GM19438 (cell line): Measurements from ENCODE around the gene GRK5.
"Not testable (repeated sequence)": the region's sequence is repeated elsewhere in the genome, so short reads cannot be mapped to it uniquely, and the experiment has no call there.

Experiments used
- ATAC-seq: cut with Tn5 transposase; IDR thresholded peaks from one replicate; pipeline ENCODE4 v1.9.1; 2021; ENCODE audit warnings: low read depth; ENCODE audit not compliant: unreplicated experiment

GRK5 gene

DNA sequence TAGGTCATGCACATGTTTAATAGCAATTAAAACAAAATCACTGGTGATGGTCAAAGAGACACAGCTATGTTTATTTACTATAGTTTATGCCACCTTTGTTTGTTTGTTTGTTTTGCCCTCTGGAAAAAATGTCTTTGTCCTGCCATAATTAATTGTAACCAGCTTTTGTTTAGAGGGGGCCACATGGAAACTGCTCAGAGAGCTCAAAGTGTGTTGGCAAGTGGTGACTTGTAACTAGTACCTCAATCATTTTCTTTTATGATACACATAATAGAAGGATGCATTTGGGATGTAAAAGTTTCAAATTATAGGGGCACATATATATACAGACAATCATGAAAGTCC is 40.2 kb downstream of the GRK5 start:
- no peak for ATAC-seq

DNA sequence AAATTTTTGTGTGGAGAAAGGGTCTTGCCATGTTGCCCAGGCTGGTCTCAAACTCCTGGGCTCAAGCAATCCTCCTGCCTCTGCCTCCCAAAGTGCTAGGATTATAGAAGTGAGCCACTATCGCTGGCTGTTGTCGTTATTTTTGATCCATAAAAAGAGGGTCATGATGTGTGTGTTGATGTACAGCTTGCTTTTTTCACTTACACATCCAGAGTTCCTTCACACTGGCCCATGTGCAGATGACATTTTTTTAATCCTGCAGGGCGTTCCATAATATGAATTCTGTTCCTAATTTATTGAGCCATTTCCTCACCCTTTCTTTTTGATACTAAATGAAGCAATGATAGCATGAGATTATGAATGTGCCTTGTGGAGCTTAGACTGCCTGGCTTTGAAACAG is 40.8 kb downstream of the GRK5 start:
- ATAC-seq: no peak

DNA sequence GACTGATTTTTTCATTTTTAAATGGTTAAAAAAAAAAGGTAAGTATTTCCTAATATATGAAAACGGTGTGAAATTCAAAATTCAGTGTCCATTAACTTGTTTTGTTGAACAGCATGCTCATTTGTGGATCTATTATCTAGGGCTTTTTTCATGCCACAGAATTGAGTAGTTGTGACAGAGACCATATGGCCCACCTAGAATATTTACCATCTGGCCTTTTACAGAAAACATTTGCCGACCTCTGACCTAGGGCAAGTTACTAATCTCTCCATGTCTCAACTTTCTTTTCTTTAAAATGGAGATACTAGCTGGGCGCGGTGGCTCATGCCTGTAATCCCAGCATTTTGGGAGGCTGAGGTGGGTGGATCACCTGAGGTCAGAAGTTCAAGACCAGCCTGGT is 41.3 kb downstream of the GRK5 start:
- ATAC-seq: no peak

DNA sequence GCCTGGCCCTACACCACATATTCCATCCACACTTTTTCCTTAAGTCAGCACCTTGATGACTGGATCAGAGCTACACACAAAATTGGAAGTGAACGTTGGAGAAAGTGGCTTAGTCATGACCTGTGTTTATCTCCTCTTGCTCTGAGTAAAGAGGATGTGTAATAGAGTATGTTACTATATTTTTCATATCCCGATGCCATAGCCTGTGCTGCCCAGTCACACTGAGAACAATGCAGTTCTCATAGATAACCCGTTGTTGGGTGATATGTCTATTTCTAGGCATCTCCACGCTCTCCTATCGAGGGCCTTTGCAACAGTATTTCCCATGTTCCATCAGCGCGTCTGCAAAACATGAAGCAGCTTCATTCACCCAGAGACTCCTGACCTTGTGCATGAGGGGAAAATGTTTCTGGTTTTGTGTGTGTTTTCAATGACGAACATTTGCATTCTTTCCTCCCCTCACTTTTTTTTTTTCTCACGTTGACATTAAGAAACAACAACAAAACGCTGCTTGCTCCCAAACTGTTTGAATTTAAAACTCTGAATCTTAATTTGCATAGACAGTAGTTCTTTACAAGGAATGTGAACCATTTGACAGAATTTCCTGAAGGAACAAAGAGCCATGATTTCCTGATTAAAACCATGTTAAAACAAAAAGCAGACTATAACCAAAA is 43.4 kb downstream of the GRK5 start:
- ATAC-seq: no peak

DNA sequence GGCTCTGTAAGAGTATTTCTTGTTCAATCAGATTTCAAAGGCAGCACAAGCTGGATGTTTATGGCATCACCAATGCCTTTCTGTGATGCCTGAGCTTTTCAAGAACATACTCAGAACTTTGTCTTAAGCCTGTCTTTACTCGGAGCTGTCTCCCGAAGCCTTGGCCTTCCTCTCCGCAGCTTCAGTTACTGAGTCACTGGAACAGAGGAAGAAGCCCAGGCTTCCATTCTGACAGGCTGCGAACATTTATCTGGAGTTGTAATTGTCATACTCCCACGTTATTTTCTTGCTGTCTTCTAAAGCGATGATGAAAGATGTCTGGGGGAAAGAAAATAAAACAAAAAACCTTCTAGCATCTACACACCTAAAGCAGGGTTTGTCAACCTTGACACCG is 43.9 kb downstream of the GRK5 start:
- ATAC-seq: no peak

DNA sequence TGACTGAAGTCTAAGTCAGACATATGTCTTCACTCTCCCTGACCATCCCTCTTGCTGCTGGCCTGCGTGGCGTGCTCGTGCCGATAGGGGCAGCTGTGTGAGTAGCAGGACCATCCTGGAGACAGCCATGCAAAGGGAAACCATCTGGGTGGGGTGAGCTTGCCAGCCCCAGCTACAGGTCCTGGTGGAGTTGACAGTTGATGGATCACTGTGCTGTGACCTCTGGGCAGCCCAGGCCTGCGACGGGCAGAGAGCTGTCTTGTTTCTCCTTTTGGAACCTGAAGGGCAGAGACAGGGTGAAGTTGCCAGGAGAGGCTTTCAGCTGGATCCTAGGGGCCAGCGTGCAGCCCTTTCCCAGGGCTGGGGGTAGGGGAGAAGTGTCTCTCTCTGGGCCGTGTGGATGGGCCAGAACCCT is 44.7 kb downstream of the GRK5 start:
- no peak for ATAC-seq

DNA sequence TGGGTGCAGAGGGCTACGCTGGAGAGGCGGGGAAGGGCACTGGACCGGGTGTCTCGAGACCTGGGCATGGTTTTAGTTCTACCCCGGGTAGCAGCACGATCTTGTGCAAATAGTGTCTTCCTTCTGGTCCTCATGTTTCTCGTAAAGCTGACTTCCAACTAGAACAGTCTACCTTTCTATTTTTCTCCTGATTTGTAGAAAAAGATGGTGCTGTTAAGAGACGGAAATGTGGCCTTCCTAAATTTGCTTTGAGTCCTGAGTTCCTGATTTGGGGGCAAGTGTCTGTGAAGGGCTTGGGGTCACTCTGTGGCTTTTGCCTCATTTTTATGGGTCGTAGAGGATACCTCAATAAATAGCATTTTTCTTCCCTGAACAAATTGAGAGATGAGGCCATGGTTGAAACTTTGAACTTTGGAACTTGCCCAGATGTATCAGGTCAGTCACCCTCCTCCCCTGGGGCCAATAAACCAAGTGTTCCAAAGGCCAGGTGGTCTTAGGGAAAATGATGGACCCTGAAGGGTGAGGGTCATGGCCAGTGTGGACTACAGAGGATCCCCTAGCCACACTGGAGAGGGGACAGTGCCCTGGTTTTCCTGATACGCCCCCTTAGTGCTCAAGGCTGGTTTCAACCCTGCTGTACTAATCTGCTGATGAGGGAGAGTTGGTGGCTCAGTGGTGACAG is 45.2 kb downstream of the GRK5 start:
- no peak for ATAC-seq

DNA sequence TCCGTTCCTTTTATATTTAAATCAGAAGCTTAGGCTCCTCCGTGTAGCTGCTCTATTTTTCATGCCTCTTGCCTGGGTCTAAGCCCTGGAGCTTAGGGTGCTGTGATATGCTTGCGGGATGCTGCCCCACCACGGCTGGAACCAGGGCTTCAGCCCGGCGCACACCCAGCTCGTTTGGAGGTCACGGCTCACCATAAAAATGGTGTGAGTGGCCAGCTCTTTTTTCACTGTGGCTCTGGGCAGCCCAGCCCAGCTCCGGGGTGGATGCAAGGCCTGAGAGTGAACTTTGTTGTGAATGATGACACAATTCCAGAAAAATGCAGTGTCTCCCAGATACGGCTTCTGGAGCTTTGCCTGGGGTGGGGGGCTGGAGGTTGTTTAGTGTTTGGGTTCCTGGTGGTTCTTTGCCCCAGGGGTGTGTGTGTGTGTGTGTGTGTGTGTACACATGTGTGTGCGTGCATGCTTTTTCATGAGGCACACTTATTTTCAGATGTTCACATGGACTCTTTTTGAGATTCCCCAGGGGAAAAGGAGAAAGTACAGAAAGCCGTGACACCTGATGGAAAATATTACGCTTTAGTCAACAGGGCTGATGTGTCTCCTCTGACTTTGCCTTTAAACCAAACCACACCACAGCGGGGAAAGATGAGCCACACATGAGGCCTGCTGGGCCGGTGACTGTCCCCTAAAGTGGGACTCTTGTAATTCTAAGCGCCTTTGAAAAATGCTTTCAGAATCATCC is 46.2 kb downstream of the GRK5 start:
- no peak for ATAC-seq

DNA sequence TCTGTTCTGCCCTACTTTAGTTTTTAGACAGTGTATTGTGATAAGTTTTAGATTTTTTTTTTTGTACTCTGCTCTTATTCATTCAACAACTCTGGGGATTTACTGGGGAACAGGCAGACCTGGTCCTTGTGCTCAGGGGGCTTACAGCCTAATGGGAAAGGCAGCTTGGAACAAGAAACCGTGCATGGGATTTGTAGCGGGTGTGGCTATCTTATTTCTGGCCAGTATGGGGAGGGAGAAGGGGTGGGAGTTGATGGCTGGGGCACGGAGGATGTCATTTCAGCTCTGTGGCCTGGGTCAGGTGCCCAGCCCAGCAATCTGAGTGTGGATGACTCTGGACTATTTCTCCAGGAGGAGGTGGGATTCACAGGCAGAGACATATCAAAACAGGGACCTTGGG is 47.0 kb downstream of the GRK5 start:
- ATAC-seq: no peak

DNA sequence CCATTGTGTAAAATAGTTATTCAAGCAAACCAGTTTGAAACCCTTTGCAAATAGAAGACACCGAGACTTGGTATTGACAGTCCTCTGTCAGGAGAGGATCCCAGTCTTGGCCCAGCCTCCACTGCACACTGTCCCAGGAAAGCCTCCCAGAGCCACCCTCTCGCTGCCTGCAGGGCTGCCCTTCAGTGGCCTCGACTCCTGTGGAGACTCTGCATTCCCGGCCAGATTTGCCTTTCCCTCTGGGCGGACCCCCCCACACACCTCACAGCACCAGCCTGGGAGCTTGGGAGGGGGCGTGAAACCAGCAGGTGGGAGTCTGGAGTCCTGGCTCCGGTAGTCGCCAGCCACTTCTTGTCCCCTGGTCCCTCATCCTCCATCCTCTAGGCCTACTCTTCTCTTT is 48.7 kb downstream of the GRK5 start:
- ATAC-seq: no peak

DNA sequence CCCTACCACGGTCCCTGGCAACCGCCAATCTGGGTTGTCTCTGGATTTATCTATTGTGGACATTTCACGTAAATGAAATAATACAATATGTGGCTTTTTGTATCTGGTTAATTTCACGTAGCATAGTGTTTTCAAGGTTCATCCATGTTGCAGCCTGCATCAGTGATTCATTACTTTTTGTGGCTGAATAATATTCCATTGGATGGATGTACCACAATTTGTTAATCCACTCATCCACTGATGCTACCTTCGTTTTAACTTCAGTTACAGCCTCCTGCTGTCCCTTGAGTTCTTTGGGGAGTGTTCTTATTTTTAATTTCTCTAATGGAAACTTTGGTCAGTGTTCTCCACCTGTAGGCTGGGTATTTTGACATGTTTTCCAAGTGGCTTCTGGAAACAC is 49.5 kb downstream of the GRK5 start:
- no peak for ATAC-seq

DNA sequence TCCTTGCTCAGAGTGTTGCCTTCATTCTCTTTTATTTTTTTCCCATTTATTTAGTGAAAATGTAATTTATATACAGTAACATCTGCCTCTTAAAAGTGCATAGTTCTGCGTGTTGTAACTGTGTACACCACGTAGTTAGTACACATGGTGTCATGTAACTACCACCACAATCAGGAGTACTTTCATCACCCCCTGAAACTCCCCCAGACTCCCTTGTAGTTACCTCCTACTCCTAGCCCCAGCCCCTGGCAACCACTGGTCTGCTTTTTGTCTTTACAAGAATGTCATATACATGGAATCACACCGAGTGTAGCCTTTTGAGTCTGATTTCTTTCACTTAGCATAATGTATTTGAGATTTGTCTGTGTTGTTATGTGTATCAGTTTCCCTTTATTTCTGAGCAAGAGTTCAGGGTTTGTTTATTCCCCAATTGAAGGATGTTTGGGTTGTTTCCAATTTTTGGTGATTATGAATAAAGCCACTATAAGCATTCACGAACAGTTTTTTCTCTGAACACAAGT is 50.6 kb downstream of the GRK5 start:
- no peak for ATAC-seq

DNA sequence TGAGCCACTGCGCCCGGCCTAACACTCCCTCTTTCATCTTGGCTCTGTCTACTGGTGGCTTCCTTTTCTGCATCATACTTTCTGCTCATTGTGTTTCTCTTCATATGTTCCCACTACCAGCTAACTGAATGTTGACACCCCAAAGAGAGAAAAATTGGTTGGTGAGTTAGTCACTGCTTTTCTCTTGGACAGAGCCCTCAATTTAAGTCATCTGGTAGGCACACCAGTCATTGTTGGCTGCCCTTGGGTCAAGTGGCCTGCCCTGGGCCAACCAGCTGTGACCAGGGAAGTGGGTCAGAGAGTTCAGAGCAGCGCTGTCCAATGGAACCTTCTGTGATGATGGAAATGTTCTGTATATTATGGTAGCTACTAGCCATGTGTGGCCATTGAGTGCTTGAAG is 52.0 kb downstream of the GRK5 start:
- ATAC-seq: no peak

DNA sequence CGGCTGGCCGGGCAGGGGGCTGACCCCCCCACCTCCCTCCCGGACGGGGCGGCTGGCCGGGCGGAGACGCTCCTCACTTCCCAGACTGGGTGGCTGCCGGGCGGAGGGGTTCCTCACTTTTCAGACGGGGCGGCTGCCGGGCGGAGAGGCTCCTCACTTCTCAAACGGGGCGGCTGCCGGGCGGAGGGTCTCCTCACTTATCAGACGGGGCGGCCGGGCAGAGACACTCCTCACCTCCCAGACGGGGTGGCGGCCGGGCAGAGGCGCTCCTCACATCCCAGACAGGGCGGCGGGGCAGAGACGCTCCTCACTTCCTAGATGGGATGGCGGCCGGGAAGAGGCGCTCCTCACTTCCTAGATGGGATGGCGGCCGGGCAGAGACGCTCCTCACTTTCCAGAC is 53.6 kb downstream of the GRK5 start:
- not testable (repeated sequence) for ATAC-seq

DNA sequence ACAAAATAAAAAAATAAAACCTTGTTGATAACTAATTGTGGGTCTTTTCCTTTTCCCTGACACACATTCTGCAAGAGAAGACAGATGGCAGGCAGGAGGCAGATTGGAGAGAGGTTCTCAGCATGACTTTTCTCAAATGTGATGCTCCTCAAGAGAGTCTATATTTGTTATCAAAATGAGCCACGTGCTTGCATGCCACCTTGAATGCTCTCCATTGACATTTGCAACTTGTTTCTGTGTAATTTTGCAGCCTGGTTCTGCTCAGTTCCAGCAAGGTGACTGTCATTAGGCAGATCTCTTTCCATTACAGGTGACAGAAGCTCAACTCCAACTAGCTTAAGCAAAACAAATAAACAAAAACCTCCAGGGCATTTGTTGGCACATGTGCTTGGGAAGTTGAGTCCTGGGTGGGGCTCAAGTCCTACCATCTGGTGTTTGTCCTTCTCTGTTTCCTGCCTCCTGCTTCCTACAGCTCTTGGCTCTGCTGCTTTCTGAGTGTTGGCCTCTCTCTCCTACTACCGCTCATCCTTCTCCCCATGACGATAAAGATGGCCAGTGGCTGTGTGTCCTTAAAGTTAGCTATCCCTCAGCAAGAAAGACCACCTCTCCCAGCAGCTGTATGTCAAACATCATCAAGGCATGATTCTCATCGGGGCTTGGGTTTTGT is 56.7 kb downstream of the GRK5 start:
- no peak for ATAC-seq

DNA sequence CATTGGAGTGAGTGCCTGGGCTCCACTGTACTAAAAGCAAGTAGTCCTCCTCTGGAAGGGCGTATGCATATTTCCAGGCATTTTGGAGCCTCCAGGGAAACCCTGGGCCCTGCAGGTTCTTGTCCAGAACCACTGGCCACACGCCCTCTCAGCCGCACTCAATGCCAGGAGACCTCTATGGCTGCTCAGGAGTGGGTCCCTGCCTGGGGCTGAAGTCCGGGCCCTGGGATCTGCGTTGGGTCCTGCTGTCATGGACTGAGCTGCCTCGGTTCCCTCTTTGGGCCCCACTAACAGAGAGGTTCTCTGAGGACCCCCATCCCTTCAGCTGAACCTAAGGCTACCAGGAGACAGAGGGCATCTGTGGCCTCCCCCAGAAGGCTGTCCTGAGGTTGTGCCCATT is 58.3 kb downstream of the GRK5 start:
- ATAC-seq: no peak

DNA sequence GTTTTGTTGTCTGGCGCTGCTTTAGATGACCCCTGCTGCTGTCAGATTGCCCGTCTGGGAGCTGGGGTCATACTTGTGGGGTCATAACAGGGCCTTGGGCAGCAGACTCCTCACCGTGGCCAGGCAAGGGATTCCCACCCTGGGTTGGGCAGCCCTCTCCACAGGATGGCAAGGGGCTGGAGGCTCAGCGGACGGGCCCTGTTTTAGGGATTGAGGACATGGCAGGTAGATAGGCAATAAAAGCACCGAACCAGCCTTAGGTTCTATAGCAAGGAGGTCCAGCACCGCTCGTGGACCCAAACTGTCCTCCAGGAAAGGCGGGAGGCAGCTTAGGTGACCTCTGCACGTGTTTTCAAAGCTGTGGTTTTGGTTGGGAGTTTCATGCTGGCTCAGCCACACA is 60.0 kb downstream of the GRK5 start:
- ATAC-seq: no peak

DNA sequence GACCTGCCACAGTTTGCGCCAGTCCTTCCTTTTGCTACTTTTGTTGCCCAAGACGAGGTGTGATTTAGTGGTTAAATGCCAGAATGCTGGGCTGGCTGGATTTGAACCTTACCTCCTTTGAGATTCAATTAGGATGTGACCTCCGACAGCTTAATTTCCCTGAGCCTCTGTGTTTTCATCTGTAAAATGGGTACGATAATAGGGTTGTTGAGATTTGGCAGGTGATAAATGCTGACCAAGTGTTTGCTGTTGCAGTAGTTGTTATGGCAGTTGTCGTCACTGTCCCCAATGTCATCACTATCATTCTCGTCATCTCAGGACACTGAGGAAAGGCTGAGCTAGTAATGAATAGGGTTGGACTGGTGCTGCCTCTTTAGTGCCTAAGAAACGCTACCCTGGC is 61.1 kb downstream of the GRK5 start:
- ATAC-seq: no peak

DNA sequence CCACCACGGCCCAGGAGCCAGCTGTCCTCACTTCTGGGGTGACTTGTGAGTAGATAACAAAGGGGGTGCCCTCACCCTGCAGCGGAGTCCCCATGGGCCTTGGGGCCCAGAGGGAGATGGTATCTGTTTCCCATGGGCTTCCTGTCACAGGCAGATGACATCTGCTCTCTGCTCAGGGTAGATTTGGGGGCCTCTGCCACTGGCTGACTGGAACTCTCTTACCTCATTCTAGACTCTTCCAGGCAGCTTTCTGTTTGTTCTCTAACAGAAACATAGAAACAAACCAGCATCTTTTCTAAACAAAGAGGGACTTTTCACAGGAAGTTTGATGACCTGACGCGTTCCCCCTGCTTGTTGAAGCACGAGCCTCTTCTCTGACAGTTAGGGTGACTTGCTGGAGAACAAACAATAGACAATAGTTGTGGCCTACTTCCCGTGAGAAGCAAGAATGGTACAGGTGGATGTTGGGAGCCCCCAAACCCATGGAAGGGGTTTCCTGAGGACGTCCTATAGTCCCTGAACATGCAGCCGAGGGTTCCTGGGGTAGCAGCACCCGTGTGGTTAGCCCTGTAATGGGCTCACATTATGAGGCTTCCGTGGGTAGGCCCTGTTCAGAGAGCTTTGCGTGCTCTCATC is 61.6 kb downstream of the GRK5 start:
- peak; percentile 79 for ATAC-seq

DNA sequence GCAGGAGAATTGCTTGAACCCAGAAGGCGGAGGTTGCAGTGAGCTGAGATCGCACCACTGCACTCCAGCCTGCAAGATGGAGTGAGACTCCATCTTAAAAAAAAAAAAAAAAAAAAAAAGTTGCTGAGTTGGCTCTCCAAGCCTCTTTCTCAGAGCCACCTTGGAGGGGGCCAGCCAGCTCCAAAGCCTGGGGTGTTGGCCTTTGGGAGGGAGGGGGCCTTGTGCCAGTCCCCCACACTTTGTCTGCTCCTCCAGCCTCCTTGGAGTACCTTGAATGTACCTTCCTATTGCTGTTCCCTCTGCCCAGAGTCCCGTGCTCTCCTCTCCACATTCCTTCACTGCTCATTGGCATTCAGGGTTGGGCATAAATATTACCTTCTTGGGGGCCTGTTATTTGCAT is 62.4 kb downstream of the GRK5 start:
- no peak for ATAC-seq
